Neural cell (in vitro differentiated cells): ENCODE data around the gene TM7SF3. TPM values are rescaled to one million over a fixed set of nuclear protein-coding genes. Genes with fewer than 3 reads are reported as not detected.

Source experiments
- H2AFZ ChIP-seq: fragments of 200-600, 300-800 bp; sonication (generic), shearing (Covaris generic); 2 replicates; pipeline ENCODE4 v1.6.0; 2014; ENCODE audit warnings: low read depth, mild to moderate bottlenecking, antibody characterized with exemption, low read length, moderate library complexity
- H3F3A ChIP-seq: fragments of 200-600 bp; shearing (Covaris generic); 2 replicates; pipeline ENCODE4 v1.6.1; 2016; ENCODE audit warnings: mild to moderate bottlenecking, moderate library complexity, mixed read lengths, antibody characterized with exemption, low read length; ENCODE audit not compliant: insufficient read depth, poor library complexity, severe bottlenecking
- H3K27ac ChIP-seq: fragments of 200-600, 300-800 bp; sonication (generic), shearing (Covaris generic); 2 replicates; pipeline ENCODE4 v1.5.1; 2014; ENCODE audit warnings: mild to moderate bottlenecking, low read length, moderate library complexity
- H3K27me3 ChIP-seq: fragments of 300-800, 200-600 bp; sonication (generic), shearing (Covaris generic); 2 replicates; pipeline ENCODE4 v1.6.0; 2014; ENCODE audit warnings: mild to moderate bottlenecking, low read depth, low read length, moderate library complexity; ENCODE audit not compliant: insufficient read depth
- H3K36me3 ChIP-seq: fragments of 300-800, 200-600 bp; sonication (generic), shearing (Covaris generic); 2 replicates; pipeline ENCODE4 v1.5.1; 2014; ENCODE audit warnings: mild to moderate bottlenecking, antibody characterized with exemption, low read length, moderate library complexity; ENCODE audit not compliant: insufficient read depth
- H3K4me2 ChIP-seq: fragments of 300-800, 200-600 bp; sonication (generic), shearing (Covaris generic); 2 replicates; pipeline ENCODE4 v1.6.0; 2014; ENCODE audit warnings: mild to moderate bottlenecking, low read length
- H3K4me3 ChIP-seq: fragments of 300-800, 200-600 bp; sonication (generic), shearing (Covaris generic); 2 replicates; pipeline ENCODE4 v1.5.1; 2014; ENCODE audit warnings: mild to moderate bottlenecking, low read length, moderate library complexity
- H3K79me2 ChIP-seq: fragments of 200-600 bp; shearing (Covaris generic); replicated peaks from 2 replicates; pipeline ENCODE4 v1.6.0; 2014; ENCODE audit warnings: mild to moderate bottlenecking, low read length, moderate library complexity; ENCODE audit not compliant: insufficient read depth
- H3K9ac ChIP-seq: fragments of 300-800, 200-600 bp; sonication (generic), shearing (Covaris generic); 2 replicates; pipeline ENCODE4 v1.6.1; 2016; ENCODE audit warnings: mild to moderate bottlenecking, low read length, mixed read lengths
- H3K9me2 ChIP-seq: fragments of 200-600 bp; shearing (Covaris generic); 2 replicates; pipeline ENCODE4 v1.6.1; 2016; ENCODE audit warnings: mild to moderate bottlenecking, low read length, mixed read lengths; ENCODE audit not compliant: insufficient read depth
- H3K9me3 ChIP-seq: fragments of 200-600, 300-800 bp; sonication (generic), shearing (Covaris generic); 2 replicates; pipeline ENCODE4 v1.6.1; 2016; ENCODE audit warnings: mild to moderate bottlenecking, mixed run types, low read length, moderate library complexity, mixed read lengths
- H4K20me1 ChIP-seq: fragments of 200-600 bp; shearing (Covaris generic); 2 replicates; pipeline ENCODE4 v1.6.1; 2016; ENCODE audit warnings: mild to moderate bottlenecking, mixed run types; ENCODE audit not compliant: insufficient read depth
- EP300 ChIP-seq: fragments of 450-650 bp; conservative IDR thresholded peaks from 2 replicates; pipeline ENCODE4 v1.6.1; 2014; ENCODE audit warnings: antibody characterized with exemption, mild to moderate bottlenecking, moderate library complexity; ENCODE audit not compliant: poor library complexity, severe bottlenecking
- EZH2 ChIP-seq: fragments of 200-600, 300-800 bp; shearing (Covaris generic), sonication (generic); IDR thresholded peaks from 2 replicates; pipeline ENCODE4 v1.6.1; 2014; ENCODE audit warnings: antibody characterized with exemption, low read length, borderline replicate concordance, mild to moderate bottlenecking; ENCODE audit not compliant: insufficient read depth, poor library complexity, severe bottlenecking
- MXI1 ChIP-seq: fragments of 450-650 bp; conservative IDR thresholded peaks from 2 replicates; pipeline ENCODE4 v1.6.1; 2014; ENCODE audit warnings: antibody characterized with exemption, mild to moderate bottlenecking; ENCODE audit not compliant: poor library complexity, severe bottlenecking
- POLR2AphosphoS5 ChIP-seq: IDR thresholded peaks from 2 replicates; pipeline ENCODE4 v1.6.1; 2012
- RAD21 ChIP-seq: fragments of 450-650 bp; conservative IDR thresholded peaks from 2 replicates; pipeline ENCODE4 v1.6.1; 2014; ENCODE audit warnings: antibody characterized with exemption, mild to moderate bottlenecking, moderate library complexity
- SMC3 ChIP-seq: fragments of 450-650 bp; conservative IDR thresholded peaks from 2 replicates; pipeline ENCODE4 v1.6.1; 2014; ENCODE audit warnings: antibody characterized with exemption, mild to moderate bottlenecking, moderate library complexity; ENCODE audit not compliant: poor library complexity
- TAF1 ChIP-seq: IDR thresholded peaks from 2 replicates; pipeline ENCODE4 v1.6.1; 2012; ENCODE audit warnings: low read depth
- polyA plus RNA-seq: library from polyadenylated mRNA; depleted of rRNA; stranded (reverse); fragments of >200 nt; gene quantifications from 2 replicates; pipeline ENCODE4 v1.2.3, GENCODE V29; 2014
- TF ChIP-seq, protein P1 (sequence below): IDR thresholded peaks from 2 replicates; pipeline ENCODE4 v1.6.1; 2012; ENCODE audit warnings: borderline replicate concordance
- TF ChIP-seq, protein P2 (sequence below): fragments of 450-650 bp; IDR thresholded peaks from 2 replicates; pipeline ENCODE4 v1.5.1; 2014; ENCODE audit warnings: antibody characterized with exemption, mild to moderate bottlenecking, moderate library complexity; ENCODE audit not compliant: poor library complexity, severe bottlenecking

Gene TM7SF3
- polyA plus RNA-seq, 1 donor from 2014 or later = 30.0 TPM

DNA sequence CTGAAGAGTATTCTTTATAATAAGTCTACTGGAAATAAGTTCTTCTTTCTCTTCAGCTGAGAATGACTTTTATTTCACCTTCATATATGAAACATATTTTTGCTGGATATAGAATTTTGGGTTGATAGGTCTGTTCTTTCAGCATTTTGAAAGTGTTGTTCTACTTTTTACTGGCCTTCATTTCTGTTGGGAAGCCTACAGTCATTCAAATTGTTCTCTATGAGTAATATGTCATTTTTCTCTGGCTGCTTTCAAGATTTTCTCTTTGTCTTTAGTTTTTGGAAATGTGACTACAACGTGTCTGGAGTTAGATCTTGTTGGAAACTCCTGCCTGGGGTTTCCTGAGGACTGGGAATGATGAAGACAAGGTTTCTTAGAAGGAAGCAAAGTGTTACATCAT, 65.9 kb downstream of the TM7SF3 start:
- Histone ChIP-seq H3K9ac (no peak overlapping the region), H3K9me3 (no peaks in the 10 kb centered on the region), H3K9me2 (no peaks in the 10 kb centered on the region), H3K4me3 (no peak overlapping the region), H3K27ac (no peak overlapping the region), H4K20me1 (no peaks in the 10 kb centered on the region), H3K79me2 (peaks cover 56% of the 10 kb centered on the region), H3F3A (no peaks in the 10 kb centered on the region), H3K27me3 (no peaks in the 10 kb centered on the region), H2AFZ (no peak overlapping the region), H3K4me2 (no peak overlapping the region), H3K36me3 (no peaks in the 10 kb centered on the region)
- TF ChIP-seq SMC3 (no peak), MXI1 (no peak), POLR2AphosphoS5 (no peak), EP300 (no peak), TAF1 (no peak), EZH2 (no peak), RAD21 (no peak)
- TF ChIP-seq, protein P1, sequence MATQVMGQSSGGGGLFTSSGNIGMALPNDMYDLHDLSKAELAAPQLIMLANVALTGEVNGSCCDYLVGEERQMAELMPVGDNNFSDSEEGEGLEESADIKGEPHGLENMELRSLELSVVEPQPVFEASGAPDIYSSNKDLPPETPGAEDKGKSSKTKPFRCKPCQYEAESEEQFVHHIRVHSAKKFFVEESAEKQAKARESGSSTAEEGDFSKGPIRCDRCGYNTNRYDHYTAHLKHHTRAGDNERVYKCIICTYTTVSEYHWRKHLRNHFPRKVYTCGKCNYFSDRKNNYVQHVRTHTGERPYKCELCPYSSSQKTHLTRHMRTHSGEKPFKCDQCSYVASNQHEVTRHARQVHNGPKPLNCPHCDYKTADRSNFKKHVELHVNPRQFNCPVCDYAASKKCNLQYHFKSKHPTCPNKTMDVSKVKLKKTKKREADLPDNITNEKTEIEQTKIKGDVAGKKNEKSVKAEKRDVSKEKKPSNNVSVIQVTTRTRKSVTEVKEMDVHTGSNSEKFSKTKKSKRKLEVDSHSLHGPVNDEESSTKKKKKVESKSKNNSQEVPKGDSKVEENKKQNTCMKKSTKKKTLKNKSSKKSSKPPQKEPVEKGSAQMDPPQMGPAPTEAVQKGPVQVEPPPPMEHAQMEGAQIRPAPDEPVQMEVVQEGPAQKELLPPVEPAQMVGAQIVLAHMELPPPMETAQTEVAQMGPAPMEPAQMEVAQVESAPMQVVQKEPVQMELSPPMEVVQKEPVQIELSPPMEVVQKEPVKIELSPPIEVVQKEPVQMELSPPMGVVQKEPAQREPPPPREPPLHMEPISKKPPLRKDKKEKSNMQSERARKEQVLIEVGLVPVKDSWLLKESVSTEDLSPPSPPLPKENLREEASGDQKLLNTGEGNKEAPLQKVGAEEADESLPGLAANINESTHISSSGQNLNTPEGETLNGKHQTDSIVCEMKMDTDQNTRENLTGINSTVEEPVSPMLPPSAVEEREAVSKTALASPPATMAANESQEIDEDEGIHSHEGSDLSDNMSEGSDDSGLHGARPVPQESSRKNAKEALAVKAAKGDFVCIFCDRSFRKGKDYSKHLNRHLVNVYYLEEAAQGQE = no peak
- TF ChIP-seq, protein P2, sequence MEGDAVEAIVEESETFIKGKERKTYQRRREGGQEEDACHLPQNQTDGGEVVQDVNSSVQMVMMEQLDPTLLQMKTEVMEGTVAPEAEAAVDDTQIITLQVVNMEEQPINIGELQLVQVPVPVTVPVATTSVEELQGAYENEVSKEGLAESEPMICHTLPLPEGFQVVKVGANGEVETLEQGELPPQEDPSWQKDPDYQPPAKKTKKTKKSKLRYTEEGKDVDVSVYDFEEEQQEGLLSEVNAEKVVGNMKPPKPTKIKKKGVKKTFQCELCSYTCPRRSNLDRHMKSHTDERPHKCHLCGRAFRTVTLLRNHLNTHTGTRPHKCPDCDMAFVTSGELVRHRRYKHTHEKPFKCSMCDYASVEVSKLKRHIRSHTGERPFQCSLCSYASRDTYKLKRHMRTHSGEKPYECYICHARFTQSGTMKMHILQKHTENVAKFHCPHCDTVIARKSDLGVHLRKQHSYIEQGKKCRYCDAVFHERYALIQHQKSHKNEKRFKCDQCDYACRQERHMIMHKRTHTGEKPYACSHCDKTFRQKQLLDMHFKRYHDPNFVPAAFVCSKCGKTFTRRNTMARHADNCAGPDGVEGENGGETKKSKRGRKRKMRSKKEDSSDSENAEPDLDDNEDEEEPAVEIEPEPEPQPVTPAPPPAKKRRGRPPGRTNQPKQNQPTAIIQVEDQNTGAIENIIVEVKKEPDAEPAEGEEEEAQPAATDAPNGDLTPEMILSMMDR = no peak

DNA sequence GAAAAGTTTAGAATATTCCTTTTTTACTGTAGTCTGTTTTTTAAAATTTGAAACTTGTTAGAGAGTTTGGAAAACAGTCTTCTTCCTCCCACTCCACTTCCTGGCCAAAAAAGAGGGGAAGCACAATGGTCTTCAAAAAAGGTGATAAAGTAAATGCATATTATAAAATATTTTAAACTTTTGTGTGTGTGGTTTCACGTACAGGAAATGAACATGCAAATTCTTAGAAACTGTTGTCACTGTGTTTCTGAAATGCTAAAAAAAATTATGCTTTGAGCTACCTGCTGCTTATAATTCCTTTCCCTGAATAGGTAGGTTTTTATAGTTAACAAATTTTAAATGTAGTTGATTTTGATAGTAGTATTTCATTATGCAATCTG, 73.0 kb downstream of the TM7SF3 start:
- H3K27me3 ChIP-seq = no peaks in the 10 kb centered on the region

More for the DNA sequence above, 73.0 kb downstream of the TM7SF3 start:
- Histone ChIP-seq H3K9me2 (no peaks in the 10 kb centered on the region), H2AFZ (no peak overlapping the region), H3K27ac (no peak overlapping the region), H3K4me3 (peak overlapping the region; percentile 84), H3K9me3 (no peaks in the 10 kb centered on the region), H3F3A (peaks cover 5% of the 10 kb centered on the region), H3K36me3 (no peaks in the 10 kb centered on the region), H3K4me2 (no peak overlapping the region), H4K20me1 (no peaks in the 10 kb centered on the region), H3K79me2 (peaks cover 82% of the 10 kb centered on the region), H3K9ac (no peak overlapping the region)
- TF ChIP-seq POLR2AphosphoS5 (no peak), MXI1 (no peak), EZH2 (no peak), TAF1 (no peak), SMC3 (no peak), RAD21 (no peak), EP300 (no peak)
- TF ChIP-seq, protein P1 = no peak
- TF ChIP-seq, protein P2 = no peak
